A549 treated with RU486 at 1 μM for 4 hours (cell line): ENCODE results near the gene CLCNKB. TPM values are rescaled to one million over a fixed set of nuclear protein-coding genes. Genes with fewer than 3 reads are reported as not detected.

Experiments
- total RNA-seq: library from RNA; stranded (reverse); fragments of 200-300 nt; extraction: Qiagen RNA extraction; gene quantifications from 5 replicates; pipeline ENCODE4 v1.2.3, GENCODE V29; 2022; ENCODE audit warnings: low read depth

Gene CLCNKB
- 0.07 to 0.08 TPM in 2 of 5 replicates, not detected in the others for total RNA-seq

DNA sequence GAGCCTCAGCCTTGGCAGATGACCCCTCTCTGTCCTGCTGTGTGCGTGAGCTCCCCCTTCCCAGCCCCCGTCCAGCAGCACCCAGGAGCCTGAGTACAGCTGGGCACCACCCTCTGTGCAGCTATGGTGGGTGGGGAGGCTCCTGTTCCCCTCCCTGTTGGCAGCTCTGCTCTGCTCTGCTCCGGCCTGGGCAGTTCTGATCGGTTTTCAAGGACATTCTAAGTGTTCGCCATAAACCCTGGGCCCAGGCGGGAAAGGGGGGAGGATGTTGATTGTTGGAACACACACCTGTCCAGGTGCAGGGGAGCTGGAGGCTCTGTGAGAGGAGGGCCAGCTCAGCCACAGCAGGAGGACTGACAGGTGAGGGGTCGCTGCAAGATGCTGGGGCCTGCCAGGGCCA, at the start of gene CLCNKB:
CLCNKB (plus strand) TSS at position 262 of the 400 bp plus-strand sequence. CDS start 711 bp downstream, outside the sequence.

DNA sequence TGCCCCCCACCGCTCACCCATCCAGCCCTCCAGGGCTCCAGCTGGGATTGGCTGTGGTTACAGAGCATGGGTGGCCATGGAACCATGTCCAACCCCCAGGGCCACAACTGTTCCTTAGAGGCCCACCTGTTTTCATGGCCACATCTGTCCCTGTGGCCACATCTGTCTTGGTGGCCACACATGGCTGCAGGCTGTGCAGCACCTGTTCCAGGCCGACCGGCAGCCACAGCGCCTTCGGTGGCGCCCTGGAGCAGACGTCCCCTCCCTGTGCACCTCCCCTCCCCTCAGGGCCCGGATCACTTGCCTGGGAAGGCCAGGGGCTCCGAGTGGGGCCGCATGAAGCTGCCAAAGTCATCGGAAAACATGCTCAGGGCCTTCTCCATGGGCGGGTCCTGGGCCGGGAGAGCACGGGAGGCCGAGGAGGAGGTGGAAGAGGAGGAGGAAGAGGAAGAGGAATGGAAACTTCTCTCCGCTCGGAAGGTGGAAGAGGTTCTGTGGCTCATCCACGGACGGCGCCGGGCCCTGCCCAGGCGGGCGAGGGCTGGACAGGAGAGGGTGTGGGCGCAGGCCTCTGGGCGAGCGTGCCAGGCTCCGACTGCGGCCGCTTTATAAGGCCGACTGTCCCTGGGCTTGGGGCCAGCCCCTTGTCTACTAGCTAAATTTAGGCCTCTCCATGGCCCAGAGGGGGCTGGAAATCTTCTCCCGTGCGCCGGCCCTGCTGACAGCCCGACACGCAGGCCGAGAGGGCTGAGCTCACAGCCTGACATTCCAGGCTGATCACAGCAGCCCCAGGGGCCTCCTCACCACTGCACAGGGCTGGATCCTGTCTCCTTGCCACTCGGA, 25.9 kb upstream of the CLCNKB start, which contains the start of gene HSPB7:
HSPB7 (minus strand) TSS at position 583 of the 843 bp plus-strand sequence; CDS start at position 503, 80 bp downstream.

DNA sequence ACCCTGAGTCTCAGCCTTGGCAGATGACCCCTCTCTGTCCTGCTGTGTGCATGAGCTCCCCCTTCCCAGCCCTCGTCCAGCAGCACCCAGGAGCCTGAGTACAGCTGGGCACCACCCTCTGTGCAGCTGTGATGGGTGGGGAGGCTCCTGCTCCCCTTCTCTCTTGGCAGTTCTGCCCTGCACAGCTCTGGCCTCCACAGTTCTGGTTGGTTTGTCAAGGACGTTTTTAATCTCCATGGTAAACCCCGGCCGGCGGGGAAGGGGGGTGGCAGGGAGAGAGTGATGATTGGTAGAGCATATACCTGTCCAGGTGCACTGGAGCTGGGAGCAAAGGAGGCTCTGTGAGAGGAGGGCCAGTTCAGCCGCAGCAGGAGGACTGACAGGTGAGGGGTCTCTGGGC, 21.9 kb upstream of the CLCNKB start, which contains the start of gene CLCNKA:
CLCNKA (plus strand) TSS at position 356 of the 400 bp plus-strand sequence. CDS start 584 bp downstream, outside the sequence.

DNA sequence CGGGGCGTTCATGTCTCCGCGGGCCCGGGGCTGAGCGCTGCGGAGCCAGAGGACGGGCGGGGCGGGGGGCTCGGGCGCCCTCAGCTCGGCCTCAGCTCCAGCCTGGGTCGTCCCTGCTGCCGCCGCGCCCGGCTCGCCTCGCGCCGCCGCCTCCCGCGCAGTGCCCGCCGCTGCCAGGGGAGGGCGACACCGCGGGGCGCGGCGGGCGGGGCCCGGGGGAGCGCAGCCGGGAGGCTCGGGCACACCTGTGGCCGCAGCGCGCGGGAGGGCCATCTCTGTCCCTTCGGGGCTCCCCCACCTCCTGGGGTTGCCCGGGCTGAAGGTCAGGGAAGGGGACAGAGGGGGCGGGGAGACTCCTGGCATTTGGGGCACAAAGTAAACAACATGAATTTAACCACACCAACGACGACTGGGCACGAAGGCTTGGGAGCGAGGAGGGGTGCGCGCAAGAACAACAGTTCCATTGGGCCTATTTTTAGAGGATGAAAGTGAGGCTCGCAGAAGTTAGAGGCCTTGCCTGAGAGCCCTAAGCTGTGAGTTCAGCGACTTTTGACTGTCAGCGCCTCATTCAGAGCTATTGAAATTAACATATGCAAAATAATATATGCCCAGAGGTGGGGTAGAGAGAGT, 30.0 kb downstream of the CLCNKB start, which contains the start of gene FAM131C:
FAM131C (minus strand) TSS at position 162 of the 630 bp plus-strand sequence. CDS start 209 bp downstream, outside the sequence.

Other genes starting within 250 kb of the CLCNKB start
- gene UQCRHL, start 236.1 kb upstream of the CLCNKB start, total RNA-seq: 5.8 to 9.1 TPM (median 7.7 TPM) in 5 replicates
- gene SPEN, start 196.1 kb upstream of the CLCNKB start, total RNA-seq: 38.7 to 41.6 TPM (median 40.3 TPM) in 5 replicates
- 9.7 to 15.8 TPM (median 12.1 TPM) in 5 replicates for gene ZBTB17, start 67.7 kb upstream of the CLCNKB start, total RNA-seq
- not detected in 5 replicates for gene SRARP, start 39.5 kb upstream of the CLCNKB start, total RNA-seq
- not detected in 5 replicates for gene HSPB7, start 25.7 kb upstream of the CLCNKB start, total RNA-seq
- gene CLCNKA, start 21.7 kb upstream of the CLCNKB start, total RNA-seq: 0.05 to 0.19 TPM in 2 of 5 replicates, not detected in the others
- gene FAM131C, start 29.9 kb downstream of the CLCNKB start, total RNA-seq: 10.8 to 19.2 TPM (median 15.8 TPM) in 5 replicates
- gene EPHA2, start 112.3 kb downstream of the CLCNKB start, total RNA-seq: 95.0 to 145 TPM (median 135 TPM) in 5 replicates
- 4.8 to 7.2 TPM (median 6.6 TPM) in 5 replicates for gene ARHGEF19, start 168.9 kb downstream of the CLCNKB start, total RNA-seq
- gene CPLANE2, start 193.4 kb downstream of the CLCNKB start, total RNA-seq: 1.9 to 3.3 TPM (median 2.8 TPM) in 5 replicates